ENCODE measurements around the gene ACSL1. TPM values are rescaled to one million over a fixed set of nuclear protein-coding genes. Genes with fewer than 3 reads are reported as not detected.
A peak's percentile ranks its signal among the peaks of the same experiment; 100 is the strongest.

The ACSL1 gene
- total and polyA plus RNA-seq, 2 of the 8 experiments (the other 6 are each of a cell fraction or from before 2014, with no cell fraction given): 2.3 to 8.7 TPM

GRCh38 chr4:184750926-184751584 lies 74.7 kb downstream of the ACSL1 start:
- no peak for FAIRE-seq
- H3K23me2 ChIP-seq (ENCODE audit: low read depth, low read length): no peaks in the 10 kb centered on the region
- H3K4me3 ChIP-seq (ENCODE audit: extremely low read depth in 1 of 4, insufficient read depth in 2 of 4, low read depth in 3 of 4, low read length in 4 of 4): no peak overlapping the region
- no peak overlapping the region for H2BK15ac ChIP-seq (ENCODE audit: low read length)
- H2BK5ac ChIP-seq (ENCODE audit: low read depth, low read length): no peak overlapping the region
- H4K20me1 ChIP-seq (replicated peaks in 1 of 2; ENCODE audit: control insufficient read depth in 1 of 2, insufficient read depth in 2 of 2, low read length in 2 of 2): no peaks in the 10 kb centered on the region
- H3K4me1 ChIP-seq (replicated peaks in 1 of 4; ENCODE audit: control insufficient read depth in 3 of 4, insufficient read depth in 4 of 4, low read length in 3 of 4): peaks cover 9 to 19% (median 12%) of the 10 kb centered on the region in 4 experiments
- H2AFZ ChIP-seq (ENCODE audit: low read length): no peak overlapping the region
- POLR2A ChIA-PET (ENCODE audit: partially characterized antibody): interaction anchor here (0.7 to 1.5 kb wide), 3 partner anchors 17 to 58 kb away, joined by 3 to 4 read pairs (median 4); partner anchors contain the start of gene CENPU
- no peaks in the 10 kb centered on the region for H3K36me3 ChIP-seq (ENCODE audit: control insufficient read depth in 2 of 4, insufficient read depth in 4 of 4, low read length in 3 of 4)
- H4K91ac ChIP-seq (replicated peaks; ENCODE audit: insufficient read length, low read length): no peak overlapping the region
- H3K56ac ChIP-seq (replicated peaks; ENCODE audit: insufficient read length, low read depth, low read length): no peak overlapping the region
- H3K79me1 ChIP-seq (ENCODE audit: low read depth, low read length): no peaks in the 10 kb centered on the region
- H2BK120ac ChIP-seq (replicated peaks; ENCODE audit: low read depth, low read length): no peak overlapping the region
- H2AK5ac ChIP-seq (ENCODE audit: low read depth, low read length): no peak overlapping the region
- no peak overlapping the region for H2BK20ac ChIP-seq (ENCODE audit: low read length)
- no peaks in the 10 kb centered on the region for H3K9me3 ChIP-seq (ENCODE audit: insufficient read depth in 2 of 2, low read depth in 1 of 2, low read length in 1 of 2)
- no peak overlapping the region for H3K23ac ChIP-seq (ENCODE audit: insufficient read length)
- no peak overlapping the region for H4K5ac ChIP-seq (ENCODE audit: insufficient read length, low read depth, low read length)
- CTCF ChIA-PET (ENCODE audit: partially characterized antibody): interaction anchor here (0.6 to 1.9 kb wide), 6 partner anchors 12 to 383 kb away, joined by 3 to 7 read pairs (median 4); no protein-coding TSS in a partner anchor
- no peak overlapping the region for H3K4me2 ChIP-seq (ENCODE audit: insufficient read depth in 1 of 2, low read depth in 2 of 2, low read length in 2 of 2)
- TF ChIP-seq TEAD4 (IDR thresholded peaks at IDR 0.05; ENCODE audit: low read depth, low read length): peak; percentile 64
- no peak for TF ChIP-seq POLR2A (IDR thresholded peaks at IDR 0.05; ENCODE audit: control extremely low read depth in 1 of 2, low read depth in 2 of 2, low read length in 2 of 2)
- H3K4ac ChIP-seq (replicated peaks; ENCODE audit: insufficient read length, low read depth, low read length): no peak overlapping the region
- H4K8ac ChIP-seq (ENCODE audit: extremely low read depth, insufficient read depth, low read length): no peak overlapping the region
- no peak overlapping the region for H2BK12ac ChIP-seq (ENCODE audit: low read depth, low read length)
- H3K9ac ChIP-seq (replicated peaks in 1 of 4; ENCODE audit: extremely low read depth in 1 of 4, low read depth in 3 of 4, low read length in 3 of 4): peak overlapping the region in 1 of 4 experiments; percentile 39; a peak in 1 of 7 replicates
- no peak for DNase-seq (ENCODE audit: low read depth in 1 of 2, low spot score in 2 of 2)
- WGBS, 2 experiments (ENCODE audit: extremely low coverage in 1 of 2, insufficient coverage in 1 of 2, insufficient read length in 1 of 2, insufficient replicate concordance in 2 of 2, low coverage in 1 of 2, low lambda C conversion rate in 2 of 2, missing lambda C conversion rate in 1 of 2): 86% methylated on average over 8 of the region's 8 CpGs; no CpG with 5 or more reads in 1 of the 2 experiments
- no peaks in the 10 kb centered on the region for H3K79me2 ChIP-seq (ENCODE audit: control insufficient read depth in 1 of 2, insufficient read depth in 2 of 2, low read length in 2 of 2)
- H3K27me3 ChIP-seq (replicated peaks in 1 of 4; ENCODE audit: control insufficient read depth in 3 of 4, extremely low read depth in 1 of 4, insufficient read depth in 3 of 4, low read length in 3 of 4): peaks cover 0 to 1% (median 0%) of the 10 kb centered on the region in 4 experiments; a peak in 3 of 7 replicates
- no peak overlapping the region for H3K18ac ChIP-seq (ENCODE audit: extremely low read depth, low read length)
- H3K14ac ChIP-seq (ENCODE audit: insufficient read length): no peak overlapping the region
- no peak overlapping the region for H3K27ac ChIP-seq (ENCODE audit: low read depth, low read length)

Measured in H1 (cell line).